Activated CD4-positive, alpha-beta T cell treated with anti-CD3 and anti-CD28 coated beads, Interleukin-2, Interleukin-4, amounts not matched to agents 100 ng/mL and 50 ng/mL, durations not matched to agents 16 hours and 8 hours (primary cell): ENCODE data around the gene MSLN.

ENCODE experiments used
- DNase-seq: peaks from one replicate; pipeline ENCODE4 v3.0.0-alpha.2; 2020; ENCODE audit warnings: low spot score

Gene MSLN

GRCh38 chr16:807347-808084 lies 47.0 kb downstream of the MSLN start:
- DNase-seq, result peak; percentile 92

- no peak for DNase-seq
Observed at GRCh38 chr16:808085-808386, 47.5 kb downstream of the MSLN start.

- DNase-seq, result peak; percentile 48
Observed at GRCh38 chr16:813204-813915, 52.8 kb downstream of the MSLN start.

- no peak for DNase-seq
Observed at GRCh38 chr16:813916-814412, 53.4 kb downstream of the MSLN start.

GRCh38 chr16:814974-815373 lies 54.4 kb downstream of the MSLN start:
- no peak for DNase-seq

- DNase-seq, result no peak
Observed at GRCh38 chr16:815861-816260, 55.3 kb downstream of the MSLN start.

- DNase-seq, result no peak
Observed at GRCh38 chr16:817001-817906, 56.7 kb downstream of the MSLN start.

- DNase-seq, result no peak
Observed at GRCh38 chr16:818132-818531, 57.6 kb downstream of the MSLN start.
